K562 (cell line): Measurements from ENCODE around the gene TEX264. TPM values are rescaled to one million over a fixed set of nuclear protein-coding genes. Genes with fewer than 3 reads are reported as not detected.

Source experiments
- ATAC-seq: fragments of 200-7000 bp; cut with Tn5 transposase; 3 replicates; pipeline ENCODE4 v1.9.1; 2020; ENCODE audit warnings: moderate library complexity
- BruUV-seq: library from RNA; stranded (reverse); fragments of 400-500 nt; replicated peaks from 2 replicates; lab custom pipeline; 2021; lab: Mats Ljungman, UMichigan
- CTCF ChIA-PET: fragments of 300-600 bp; formaldehyde crosslinking; extraction: SDS; loops from one replicate; lab custom pipeline; 2021; ENCODE audit warnings: low intra/inter-chr PET ratio; lab: Yijun Ruan, JAX
- POLR2A ChIA-PET: fragments of 300-600, 350-650 bp; sonication (Branson Sonifier 250); formaldehyde crosslinking; extraction: SDS; loops from one replicate; lab custom pipeline; 2021; ENCODE audit warnings: antibody characterized with exemption, inconsistent platforms; lab: Yijun Ruan, JAX
- DNase-seq, 4 experiments: peaks; one replicate each; pipeline versions ENCODE4 v3.0.0 to v3.0.0-alpha.2; 2011 to 2018; ENCODE audit warnings: low spot score in 3 of 4, mixed read lengths in 3 of 4; ENCODE audit errors: extremely low read depth in 1 of 4
- FAIRE-seq: peaks from 2 replicates; lab custom pipeline; 2011; peaks lifted over from hg19 to GRCh38; lab: Jason Lieb, UNC
- H2AFZ ChIP-seq: 2 replicates; pipeline ENCODE4 v1.6.0; 2011; ENCODE audit warnings: low read depth, low read length, control low read depth, inconsistent platforms
- H3K27ac ChIP-seq: fragments of 200-600 bp; 3 replicates; pipeline ENCODE4 v1.8.0; 2011; ENCODE audit warnings: low read depth, mild to moderate bottlenecking, control low read depth, inconsistent platforms, low read length, moderate library complexity, mixed read lengths; ENCODE audit errors: extremely low read depth
- H3K27me3 ChIP-seq, 2 experiments: fragments of 300-600 bp in 1 of 2; 2 replicates in 1 of 2; 3 replicates in 1 of 2; pipeline versions ENCODE4 v1.6.0 to v1.8.0; 2011; ENCODE audit warnings: inconsistent platforms in 2 of 2, low read length in 2 of 2, mild to moderate bottlenecking in 1 of 2, mixed read lengths in 1 of 2, moderate library complexity in 1 of 2; ENCODE audit not compliant: control insufficient read depth in 2 of 2, insufficient read depth in 2 of 2
- H3K36me3 ChIP-seq: fragments of 300-600 bp; 3 replicates; pipeline ENCODE4 v1.8.0; 2011; ENCODE audit warnings: mild to moderate bottlenecking, low read length, inconsistent platforms; ENCODE audit not compliant: control insufficient read depth, insufficient read depth
- H3K4me1 ChIP-seq, 2 experiments: fragments of 200-600 bp in 1 of 2; replicated peaks in 1 of 2; 2 replicates in 1 of 2; 3 replicates in 1 of 2; pipeline versions ENCODE4 v1.5.1 to v1.8.0; 2011; ENCODE audit warnings: inconsistent platforms in 2 of 2, low read length in 2 of 2, mild to moderate bottlenecking in 1 of 2, mixed read lengths in 1 of 2, moderate library complexity in 1 of 2; ENCODE audit not compliant: control insufficient read depth in 2 of 2, insufficient read depth in 2 of 2
- H3K4me2 ChIP-seq: 2 replicates; pipeline ENCODE4 v1.6.1; 2011; ENCODE audit warnings: low read length, control low read depth, inconsistent platforms, mixed read lengths; ENCODE audit not compliant: insufficient read depth
- H3K4me3 ChIP-seq: fragments of 200-600 bp; sonication (generic), shearing (Covaris generic); 2 replicates; pipeline ENCODE4 v1.5.1; 2016; ENCODE audit warnings: control low read depth, inconsistent platforms
- H3K79me2 ChIP-seq: fragments of 200-600 bp; 3 replicates; pipeline ENCODE4 v1.8.0; 2011; ENCODE audit warnings: low read length, inconsistent platforms; ENCODE audit not compliant: control insufficient read depth, insufficient read depth
- H3K9ac ChIP-seq, 2 experiments: 2 replicates each; pipeline versions ENCODE4 v1.6.0 to v1.6.1; 2011; ENCODE audit warnings: low read depth in 2 of 2, low read length in 2 of 2, control low read depth in 1 of 2, inconsistent platforms in 1 of 2, mild to moderate bottlenecking in 1 of 2, mixed read lengths in 1 of 2; ENCODE audit not compliant: insufficient read depth in 1 of 2
- H3K9me1 ChIP-seq: one replicate; pipeline ENCODE4 v1.6.0; 2011; ENCODE audit warnings: inconsistent platforms, mild to moderate bottlenecking, low read length, moderate library complexity; ENCODE audit not compliant: control insufficient read depth, insufficient read depth
- H3K9me3 ChIP-seq: replicated peaks from 2 replicates; pipeline ENCODE4 v1.5.1; 2011; ENCODE audit warnings: low read depth, low read length, inconsistent platforms; ENCODE audit not compliant: control insufficient read depth, insufficient read depth
- H4K20me1 ChIP-seq: replicated peaks from 2 replicates; pipeline ENCODE4 v1.6.1; 2011; ENCODE audit warnings: low read length, inconsistent platforms, mixed read lengths; ENCODE audit not compliant: control insufficient read depth, insufficient read depth
- FUS ChIP-seq: fragments of 200-400 bp; formaldehyde crosslinking; optimal IDR thresholded peaks from 2 replicates; pipeline ENCODE3; 2017; ENCODE audit warnings: low read depth, low read length
- IRF2 ChIP-seq: sonication (generic); formaldehyde crosslinking; IDR thresholded peaks from 2 replicates; pipeline ENCODE4 v1.8.1; 2022; ENCODE audit warnings: mild to moderate bottlenecking, missing genetic modification reagents
- KDM1A ChIP-seq, 2 experiments: fragments of 450-650 bp; IDR thresholded peaks; 2 replicates each; pipeline ENCODE4 v1.6.1; 2016; ENCODE audit warnings: mild to moderate bottlenecking in 2 of 2
- NFIC ChIP-seq: fragments of 450-650 bp; IDR thresholded peaks from 2 replicates; pipeline ENCODE4 v1.6.1; 2017; ENCODE audit warnings: mild to moderate bottlenecking, inconsistent platforms
- NRF1 ChIP-seq, 2 experiments: fragments of 450-650 bp; IDR thresholded peaks in 1 of 2; conservative IDR thresholded peaks in 1 of 2; 2 replicates each; pipeline ENCODE4 v1.6.1; 2014; ENCODE audit warnings: mild to moderate bottlenecking in 2 of 2
- PYGO2 ChIP-seq: fragments of 450-650 bp; IDR thresholded peaks from 2 replicates; pipeline ENCODE4 v1.6.1; 2016; ENCODE audit warnings: mild to moderate bottlenecking, missing genetic modification characterization, moderate library complexity, missing compliant biosample characterization
- RUNX1 ChIP-seq: sonication (generic); IDR thresholded peaks from 2 replicates; pipeline ENCODE4 v1.6.1; 2016; ENCODE audit warnings: antibody characterized with exemption, low read depth
- TAF7 ChIP-seq: fragments of 450-650 bp; IDR thresholded peaks from 2 replicates; pipeline ENCODE4 v1.6.1; 2016; ENCODE audit warnings: missing genetic modification characterization, missing compliant biosample characterization
- WGBS: fragments of 100-300 bp; shearing (Covaris generic); methylation state at CpG from one replicate; pipeline ENCODE4 v1.1.6; 2016; ENCODE audit warnings: low coverage, mixed read lengths; ENCODE audit not compliant: insufficient coverage; ENCODE audit errors: missing lambda C conversion rate; 5-methylcytosine and 5-hydroxymethylcytosine counted together
- in situ Hi-C: fragments of 300-500 bp; cut with MboI; formaldehyde crosslinking; loops from 4 replicates; pipeline ENCODE4 v1.15.0; 2018; ENCODE audit warnings: inconsistent platforms, mixed read lengths
- intact Hi-C: fragments of 100-400 bp; cut with micrococcal nuclease; formaldehyde crosslinking; loops from 2 replicates; pipeline ENCODE4 v1.14.2; 2022
- polyA plus RNA-seq, 8 experiments: library from polyadenylated mRNA; depleted of rRNA in 4 of 8; stranded (reverse) in 5 of 8; unstranded in 3 of 8; fragments of >200 nt; fragmentation: Nextera tagmentation in 2 of 8; fragmentation: Illumina TruSeq in 1 of 8; extraction: Ambion mirVana in 2 of 8; extraction: Trizol in 1 of 8; gene quantifications; 2 replicates each; pipeline versions ENCODE4 v1.2.1 to v1.2.3, GENCODE V29; 2011 to 2014; ENCODE audit warnings: inconsistent platforms in 1 of 8, missing spikeins in 1 of 8
- total RNA-seq, 7 experiments: library from RNA; depleted of rRNA in 6 of 7; stranded (reverse); fragments of >200 nt in 6 of 7; fragmentation: Illumina TruSeq in 2 of 7; extraction: Trizol in 2 of 7; gene quantifications; 2 replicates each; pipeline versions ENCODE4 v1.2.1 to v1.2.3, GENCODE V29; 2011 to 2021; ENCODE audit warnings: low replicate concordance in 1 of 7

Gene TEX264
- total and polyA plus RNA-seq, 9 of the 15 experiments (the other 6 are each of a cell fraction or from before 2014, with no cell fraction given): 4.1 to 47.0 (median 31.0) TPM

GRCh38 chr3:51682526-51682925, 11.5 kb downstream of the TEX264 start:
- H3K79me2 ChIP-seq: no peaks in the 10 kb centered on the region; the same call in none of the 3 replicates
- in situ Hi-C loops: loop anchor here (5.0 to 25.0 kb wide), 2 partner anchors 180 to 1045 kb away; partner anchors contain the start of gene DCAF1
- H3K4me3 ChIP-seq: no peak overlapping the region
- H3K9me3 ChIP-seq: no peaks in the 10 kb centered on the region
- peaks cover 10% of the 10 kb centered on the region; the same call in 1 of the 2 replicates for H4K20me1 ChIP-seq
- H3K9ac ChIP-seq: no peak overlapping the region
- CTCF ChIA-PET: interaction anchor here (1.5 to 2.4 kb wide), 3 partner anchors 40 to 181 kb away, joined by 8 to 14 read pairs (median 13); no protein-coding TSS in a partner anchor
- no peak overlapping the region for H3K27ac ChIP-seq
- H2AFZ ChIP-seq: no peak overlapping the region
- BruUV-seq: no TSS peak
- H3K4me2 ChIP-seq: no peak overlapping the region
- FAIRE-seq: no peak
- no peak for TF ChIP-seq RUNX1
- TF ChIP-seq NRF1 (conservative IDR thresholded peaks at IDR 0.05 in 1 of 2, IDR thresholded peaks at IDR 0.05 in 1 of 2): no peak
- no peak for TF ChIP-seq FUS
- no peak for TF ChIP-seq NFIC
- TF ChIP-seq TAF7: no peak
- no peak for TF ChIP-seq IRF2 (CRISPR knock-in tag)
- no peak for TF ChIP-seq PYGO2 (tag)
- no peak for TF ChIP-seq KDM1A (IDR thresholded peaks at IDR 0.05)
- H3K4me1 ChIP-seq: peaks cover 22 to 29% of the 10 kb centered on the region in 2 experiments
- no peaks in the 10 kb centered on the region for H3K27me3 ChIP-seq
- H3K9me1 ChIP-seq: peaks cover 7% of the 10 kb centered on the region
- WGBS: 47% methylated on average over 6 of the region's 7 CpGs
- POLR2A ChIA-PET: interaction anchor here (0.7 to 2.2 kb wide), 6 partner anchors 10 to 500 kb away, joined by 3 to 19 read pairs (median 5); partner anchors contain the start of gene DCAF1
- ATAC-seq: no peak
- no peak for DNase-seq
- peaks cover 43% of the 10 kb centered on the region; the same call in 2 of the 3 replicates for H3K36me3 ChIP-seq
- intact Hi-C loops: loop anchor here (1.0 to 5.0 kb wide), 3 partner anchors 40 to 295 kb away; partner anchors contain the start of gene MANF
